ENCODE measurements around the gene PHACTR3.
A peak's percentile ranks its signal among the peaks of the same experiment; 100 is the strongest.

The PHACTR3 gene

GRCh38 chr20:59574308-59574707 lies 30.0 kb upstream of the PHACTR3 start:
- DNase-seq (ENCODE audit: low read depth): no peak

DNA sequence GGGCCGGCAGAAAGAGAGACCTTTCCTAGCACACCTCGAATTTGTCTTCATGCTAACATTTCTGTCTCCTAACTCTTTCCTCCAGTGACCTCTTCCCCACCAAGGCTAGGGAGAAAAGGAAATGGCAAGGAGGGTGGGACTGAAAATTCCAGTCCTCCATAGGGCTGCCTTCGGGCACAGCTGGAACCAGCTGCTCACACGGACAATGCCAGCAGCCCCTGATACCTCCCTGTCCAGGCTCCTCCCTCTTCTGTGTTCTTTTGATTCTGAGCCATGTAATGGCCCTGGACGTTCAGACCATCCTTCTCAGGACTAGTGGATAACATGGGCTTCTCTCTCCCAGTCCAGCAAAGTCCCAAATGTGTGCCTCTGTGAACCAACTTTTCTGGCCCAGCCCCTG lies 29.1 kb upstream of the PHACTR3 start:
- DNase-seq (ENCODE audit: low read depth): no peak

DNA sequence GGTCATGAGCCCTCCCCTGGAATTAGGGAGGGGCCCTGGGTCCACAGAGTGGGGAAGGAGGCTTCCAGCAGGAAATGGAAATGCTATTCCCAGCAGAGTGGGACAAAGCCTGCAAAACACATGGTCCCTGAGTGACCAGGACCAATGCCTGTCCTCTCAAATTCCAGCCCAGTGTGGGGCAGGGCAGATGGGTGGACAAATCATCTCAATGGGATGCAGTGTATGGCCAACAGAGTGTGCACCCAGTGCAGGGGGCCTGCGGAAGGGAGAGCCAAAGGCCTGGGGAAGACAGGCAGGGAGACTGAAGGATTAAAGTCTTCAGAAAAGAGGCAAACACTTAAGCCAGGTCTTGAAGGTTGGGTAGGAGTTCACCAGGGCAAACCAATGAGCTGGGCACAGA lies 28.7 kb upstream of the PHACTR3 start:
- no peak for DNase-seq (ENCODE audit: low read depth)

DNA sequence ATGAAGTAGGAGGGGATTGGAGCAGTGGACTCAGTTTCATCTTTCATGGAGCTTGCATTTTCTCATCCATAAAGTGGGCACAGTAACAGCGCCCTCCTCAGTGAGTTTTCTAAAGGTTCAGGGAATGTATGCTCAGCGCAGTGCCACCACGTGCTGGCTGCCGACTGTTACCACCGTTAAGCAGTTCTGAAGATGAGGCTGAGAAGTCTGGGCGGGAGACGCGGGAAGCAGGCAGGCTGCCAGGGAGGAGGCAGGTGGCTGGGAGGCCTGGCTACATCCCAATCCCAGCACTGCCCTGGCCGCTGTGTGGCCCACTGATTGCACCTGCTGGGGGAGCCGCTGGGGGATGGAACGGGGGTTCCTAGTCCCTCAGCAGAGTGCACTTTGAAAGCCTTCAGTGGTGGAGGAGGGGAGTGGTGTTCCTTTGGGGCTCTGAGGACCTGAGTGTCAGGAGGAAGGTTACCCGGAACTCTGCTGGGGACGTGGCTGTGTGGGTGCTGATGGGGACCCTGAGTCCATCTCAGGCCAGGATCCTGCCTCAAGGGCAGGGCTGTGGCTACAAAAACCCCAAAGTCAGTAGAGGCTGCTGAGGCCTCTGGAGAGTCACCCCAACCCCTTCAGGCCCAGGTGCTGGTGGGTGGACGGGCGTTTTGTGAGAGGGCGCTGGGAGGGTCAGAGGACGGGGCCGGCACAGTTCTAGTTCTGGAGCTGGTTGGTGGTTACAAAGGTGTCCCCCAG lies 28.0 kb upstream of the PHACTR3 start:
- no peak for DNase-seq (ENCODE audit: low read depth)

GRCh38 chr20:59577037-59577808 lies 27.1 kb upstream of the PHACTR3 start:
- no peak for DNase-seq (ENCODE audit: low read depth)

- DNase-seq (ENCODE audit: low read depth): no peak
Measured at GRCh38 chr20:59577809-59578435, 26.4 kb upstream of the PHACTR3 start.

- DNase-seq (ENCODE audit: low read depth): no peak
Measured at GRCh38 chr20:59578436-59579403, 25.6 kb upstream of the PHACTR3 start.

DNA sequence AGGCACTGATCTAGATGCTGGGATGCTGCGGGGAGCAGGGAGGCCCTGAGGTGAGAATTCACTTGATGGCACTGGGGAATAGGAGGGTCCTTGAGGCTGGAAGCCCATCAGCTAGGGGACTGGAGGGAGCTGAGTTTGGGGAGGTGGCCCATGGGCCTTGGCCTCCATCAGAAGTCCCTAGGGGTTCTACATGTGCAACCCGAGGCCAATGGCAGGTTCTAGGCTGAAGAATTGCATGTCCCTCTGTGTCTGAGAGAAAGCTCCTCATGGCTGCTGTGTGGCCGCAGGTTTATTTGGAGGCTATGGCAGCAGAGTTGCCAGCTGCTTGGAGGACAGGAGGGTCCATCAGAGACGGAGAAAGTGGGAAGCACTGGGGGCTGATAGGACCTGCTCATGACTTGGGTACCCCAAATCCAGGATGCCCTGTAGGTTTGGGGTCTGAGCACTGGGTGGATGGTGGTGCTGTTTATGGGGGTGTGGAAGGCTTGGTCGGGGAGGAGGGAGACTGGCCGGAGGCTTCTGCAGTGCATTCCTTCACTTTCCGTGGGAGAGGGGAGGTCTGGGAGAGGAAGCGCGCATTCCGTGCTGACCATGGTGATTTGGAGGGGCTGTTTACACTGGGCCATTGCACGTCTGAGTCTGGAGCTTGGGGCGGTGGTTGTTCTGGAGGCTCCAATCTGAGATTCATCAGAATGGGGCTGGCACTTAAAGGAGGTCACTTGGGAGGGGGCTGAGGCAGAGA lies 24.8 kb upstream of the PHACTR3 start:
- no peak for DNase-seq (ENCODE audit: low read depth)

- DNase-seq (ENCODE audit: low read depth): peak; percentile 58
Measured at GRCh38 chr20:59580146-59580946, 24.0 kb upstream of the PHACTR3 start.

DNA sequence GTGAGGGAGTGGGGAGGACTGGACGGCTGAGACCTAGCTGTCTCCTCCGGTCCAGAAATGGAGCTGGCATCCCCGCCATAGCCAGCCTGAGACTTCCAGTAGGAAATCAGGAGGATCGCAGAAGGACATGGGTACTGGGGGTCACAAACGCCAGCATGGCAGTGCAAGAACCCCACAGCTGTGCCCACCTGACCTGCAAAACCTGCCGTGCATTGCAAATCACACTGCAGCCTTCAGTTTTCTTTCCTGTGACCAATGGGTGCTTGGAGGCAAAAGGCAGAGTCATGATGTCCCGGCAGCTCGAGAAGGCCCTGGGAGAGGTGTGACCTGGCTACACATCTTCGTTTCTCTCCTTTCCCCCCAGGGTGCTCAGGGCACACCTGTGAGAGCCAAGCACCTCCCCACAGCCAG lies 23.3 kb upstream of the PHACTR3 start:
- DNase-seq (ENCODE audit: low read depth): no peak

DNA sequence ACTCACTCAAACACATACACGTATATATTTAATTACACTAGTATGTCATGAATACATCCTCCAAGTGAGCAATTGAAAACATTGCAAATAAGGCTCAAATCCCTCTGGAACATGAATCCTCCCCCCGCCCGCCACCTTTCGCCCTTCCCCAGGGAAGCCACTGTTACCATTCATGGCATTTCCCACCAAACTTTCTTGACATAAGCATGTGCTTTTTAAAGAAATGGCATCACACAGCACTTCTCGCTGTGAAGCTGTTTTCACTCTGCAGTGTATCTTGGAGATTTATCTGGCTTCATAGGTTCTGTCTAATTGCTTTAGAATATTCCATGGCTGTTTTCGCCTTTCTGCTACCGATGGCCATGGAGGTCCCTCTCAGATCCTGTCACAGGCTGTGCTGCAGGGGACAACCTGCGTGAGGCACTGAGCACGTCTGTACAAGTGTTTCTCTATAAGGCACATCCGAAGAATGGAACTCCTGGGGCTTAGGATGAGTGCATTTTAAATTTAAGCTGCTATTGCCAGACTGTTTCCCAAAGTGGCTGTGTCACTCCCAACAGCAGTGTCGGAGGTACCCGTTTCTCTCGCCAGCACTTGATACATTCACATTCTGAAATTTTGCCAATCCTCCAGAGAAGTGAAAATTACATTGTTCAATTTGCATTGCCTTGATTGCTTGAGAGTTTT lies 22.2 kb upstream of the PHACTR3 start:
- DNase-seq (ENCODE audit: low read depth): no peak

- no peak for DNase-seq (ENCODE audit: low read depth)
Measured at GRCh38 chr20:59583428-59584277, 20.7 kb upstream of the PHACTR3 start.

DNA sequence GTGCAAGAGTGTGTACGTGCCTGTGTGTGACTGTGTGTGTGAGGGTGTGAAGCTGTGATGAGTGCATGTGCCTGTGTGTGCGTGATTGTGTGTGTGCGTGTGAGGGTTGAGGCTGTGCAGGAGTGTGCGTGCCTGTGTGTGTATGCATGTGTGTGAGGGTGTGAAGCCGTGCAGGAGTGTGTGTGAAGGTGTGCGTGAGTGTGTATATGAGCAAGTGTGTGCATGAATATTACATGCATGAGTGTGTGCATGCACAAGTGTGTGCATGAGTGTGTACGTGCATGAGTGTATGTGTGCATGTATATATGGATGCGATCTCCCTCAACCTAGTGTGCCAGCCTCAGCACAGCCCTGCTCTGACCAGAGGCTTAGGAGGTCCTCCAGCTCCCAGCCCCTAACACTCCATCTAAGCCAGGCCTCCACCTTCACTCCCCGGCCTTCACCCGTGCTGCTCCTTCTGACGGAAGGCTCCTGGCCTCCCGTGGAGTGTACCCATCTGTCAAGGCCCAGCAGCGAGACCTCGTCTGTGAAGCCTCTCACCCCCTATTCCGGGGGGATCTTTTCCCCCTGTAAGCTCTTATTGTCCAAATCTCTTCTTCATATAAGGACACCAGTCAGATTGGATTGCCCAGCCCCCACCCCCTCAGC lies 19.9 kb upstream of the PHACTR3 start:
- no peak for DNase-seq (ENCODE audit: low read depth)

DNA sequence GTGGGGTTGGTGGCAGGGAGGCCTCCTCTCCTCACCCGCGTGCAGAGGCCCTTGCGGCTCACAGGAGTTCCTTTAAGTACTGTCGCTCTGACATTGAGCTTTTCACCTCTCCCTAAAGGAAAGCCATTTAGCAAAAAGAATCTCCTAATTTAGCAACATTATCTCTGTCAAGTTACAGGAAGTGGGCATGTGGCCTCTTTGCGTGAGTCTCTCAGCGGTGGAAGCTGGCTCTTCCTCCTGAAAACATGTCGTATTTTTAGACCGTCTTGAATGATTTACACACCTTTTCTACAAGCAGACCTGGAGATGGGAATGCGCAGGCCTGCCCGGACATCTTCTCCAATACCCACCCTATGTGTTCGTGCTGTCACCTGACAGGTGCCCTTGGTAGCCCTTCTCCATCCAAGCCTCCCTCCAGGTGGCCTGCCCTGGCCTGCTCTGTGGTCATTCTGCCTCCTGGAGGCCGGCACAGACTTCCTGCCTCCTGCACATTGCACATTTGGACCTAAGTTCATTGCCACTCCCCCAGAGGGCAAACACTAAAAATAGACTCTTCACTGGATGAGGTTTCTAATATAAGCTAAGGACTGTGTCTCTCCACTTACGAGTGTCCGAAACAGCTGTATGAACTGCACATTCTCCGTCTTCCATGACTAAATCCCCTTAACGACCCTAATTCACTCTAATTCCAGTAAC lies 18.5 kb upstream of the PHACTR3 start:
- DNase-seq (ENCODE audit: low read depth): no peak

- DNase-seq (ENCODE audit: low read depth): no peak
Measured at GRCh38 chr20:59586613-59587012, 17.7 kb upstream of the PHACTR3 start.

GRCh38 chr20:59587570-59587969 lies 16.8 kb upstream of the PHACTR3 start:
- no peak for DNase-seq (ENCODE audit: low read depth)

- no peak for DNase-seq (ENCODE audit: low read depth)
Measured at GRCh38 chr20:59588236-59588855, 16.0 kb upstream of the PHACTR3 start.

All from GM04503 (cell line).